H9 (cell line): ENCODE results near the gene TRMT10C. TPM values are rescaled to one million over a fixed set of nuclear protein-coding genes. Genes with fewer than 3 reads are reported as not detected.
A peak's percentile ranks its signal among the peaks of the same experiment; 100 is the strongest.
"Not testable (repeated sequence)": the region's sequence is repeated elsewhere in the genome, so short reads cannot be mapped to it uniquely, and the experiment has no call there.

ENCODE experiments used
- DNase-seq: peaks from one replicate; pipeline ENCODE4 v3.0.0-alpha.2; 2017
- H2AFZ ChIP-seq: one replicate; pipeline ENCODE4 v1.6.1; 2013; ENCODE audit warnings: mild to moderate bottlenecking, low read length, control low read depth, moderate library complexity
- H2AK5ac ChIP-seq: 2 replicates; pipeline ENCODE4 v1.6.1; 2013; ENCODE audit warnings: low read length, control low read depth, mixed read lengths; ENCODE audit not compliant: insufficient read length
- H2BK120ac ChIP-seq: one replicate; pipeline ENCODE4 v1.6.1; 2013; ENCODE audit warnings: low read depth, mild to moderate bottlenecking, low read length, control low read depth, inconsistent platforms; ENCODE audit not compliant: poor library complexity, severe bottlenecking
- H2BK12ac ChIP-seq: 2 replicates; pipeline ENCODE4 v1.6.1; 2013; ENCODE audit warnings: low read length, control low read depth, mixed read lengths, low read depth; ENCODE audit not compliant: insufficient read length
- H2BK15ac ChIP-seq: 2 replicates; pipeline ENCODE4 v1.6.1; 2013; ENCODE audit warnings: low read depth, low read length, control low read depth
- H2BK20ac ChIP-seq: one replicate; pipeline ENCODE4 v1.6.1; 2013; ENCODE audit warnings: low read depth, mild to moderate bottlenecking, low read length, control low read depth, inconsistent platforms; ENCODE audit not compliant: poor library complexity, severe bottlenecking
- H2BK5ac ChIP-seq: 2 replicates; pipeline ENCODE4 v1.6.1; 2013; ENCODE audit warnings: low read length, control low read depth, mixed read lengths; ENCODE audit not compliant: insufficient read length
- H3K14ac ChIP-seq: 2 replicates; pipeline ENCODE4 v1.6.1; 2013; ENCODE audit warnings: low read length, control low read depth; ENCODE audit not compliant: insufficient read depth
- H3K18ac ChIP-seq: 2 replicates; pipeline ENCODE4 v1.6.1; 2013; ENCODE audit warnings: low read depth, mild to moderate bottlenecking, mixed read lengths, low read length, control low read depth; ENCODE audit not compliant: insufficient read length
- H3K23ac ChIP-seq: 2 replicates; pipeline ENCODE4 v1.6.1; 2013; ENCODE audit warnings: low read length, control low read depth, mixed read lengths, low read depth; ENCODE audit not compliant: insufficient read length
- H3K23me2 ChIP-seq: 2 replicates; pipeline ENCODE4 v1.6.1; 2013; ENCODE audit warnings: low read depth, mild to moderate bottlenecking, mixed read lengths, low read length, control low read depth; ENCODE audit not compliant: insufficient read length, poor library complexity, severe bottlenecking
- H3K27ac ChIP-seq: 2 replicates; pipeline ENCODE4 v1.5.1; 2013; ENCODE audit warnings: low read length, control low read depth, mixed read lengths, low read depth; ENCODE audit not compliant: insufficient read length
- H3K27me3 ChIP-seq: 2 replicates; pipeline ENCODE4 v1.6.1; 2013; ENCODE audit warnings: low read length, control low read depth, inconsistent platforms; ENCODE audit not compliant: insufficient read depth
- H3K4ac ChIP-seq: 2 replicates; pipeline ENCODE4 v1.6.1; 2013; ENCODE audit warnings: low read depth, mild to moderate bottlenecking, control low read depth, inconsistent platforms, low read length, moderate library complexity
- H3K4me1 ChIP-seq: 2 replicates; pipeline ENCODE4 v1.6.1; 2013; ENCODE audit warnings: low read length, control low read depth, inconsistent platforms; ENCODE audit not compliant: insufficient read depth
- H3K4me2 ChIP-seq: 2 replicates; pipeline ENCODE4 v1.6.1; 2013; ENCODE audit warnings: low read length, control low read depth, mixed read lengths; ENCODE audit not compliant: insufficient read length, insufficient read depth
- H3K56ac ChIP-seq: 2 replicates; pipeline ENCODE4 v1.6.1; 2013; ENCODE audit warnings: low read depth, mild to moderate bottlenecking, mixed read lengths, low read length, control low read depth; ENCODE audit not compliant: insufficient read length
- H3K79me1 ChIP-seq: 2 replicates; pipeline ENCODE4 v1.6.1; 2013; ENCODE audit warnings: low read depth, mild to moderate bottlenecking, moderate library complexity, low read length, control low read depth, inconsistent platforms; ENCODE audit not compliant: insufficient read depth, poor library complexity, severe bottlenecking
- H3K79me2 ChIP-seq: 2 replicates; pipeline ENCODE4 v1.6.1; 2013; ENCODE audit warnings: low read length, control low read depth, inconsistent platforms; ENCODE audit not compliant: insufficient read depth
- H3K9ac ChIP-seq: 2 replicates; pipeline ENCODE4 v1.6.1; 2013; ENCODE audit warnings: low read length, control low read depth, mixed read lengths; ENCODE audit not compliant: insufficient read length; ENCODE audit errors: extremely low read depth
- H3K9me3 ChIP-seq: one replicate; pipeline ENCODE4 v1.6.1; 2013; ENCODE audit warnings: low read depth, low read length, inconsistent platforms; ENCODE audit not compliant: control insufficient read depth
- H3T11ph ChIP-seq: one replicate; pipeline ENCODE4 v1.6.1; 2013; ENCODE audit warnings: mild to moderate bottlenecking, low read length, control low read depth, inconsistent platforms
- H4K20me1 ChIP-seq: one replicate; pipeline ENCODE4 v1.6.1; 2013; ENCODE audit not compliant: control insufficient read depth, insufficient read length, insufficient read depth
- H4K5ac ChIP-seq: 2 replicates; pipeline ENCODE4 v1.6.1; 2013; ENCODE audit warnings: low read depth, mild to moderate bottlenecking, mixed read lengths, low read length, control low read depth; ENCODE audit not compliant: insufficient read length
- H4K8ac ChIP-seq: replicated peaks from 2 replicates; pipeline ENCODE4 v1.6.1; 2013; ENCODE audit warnings: low read length, control low read depth, mixed read lengths, low read depth; ENCODE audit not compliant: insufficient read length
- H4K91ac ChIP-seq: 2 replicates; pipeline ENCODE4 v1.6.1; 2013; ENCODE audit warnings: low read depth, mild to moderate bottlenecking, moderate library complexity, mixed read lengths, low read length, control low read depth; ENCODE audit not compliant: insufficient read length
- H3K27ac Mint-ChIP-seq, 3 experiments: 2 replicates in 2 of 3; 3 replicates in 1 of 3; pipeline ENCODE4 v1.8.0; 2020 to 2021; ENCODE audit warnings: mixed read lengths in 3 of 3, mild to moderate bottlenecking in 1 of 3, moderate library complexity in 1 of 3
- H3K27me3 Mint-ChIP-seq: 2 replicates; pipeline ENCODE4 v1.8.0; 2021; ENCODE audit warnings: low read depth, mild to moderate bottlenecking, moderate library complexity, mixed read lengths
- H3K36me3 Mint-ChIP-seq, 3 experiments: 2 replicates in 2 of 3; 3 replicates in 1 of 3; pipeline ENCODE4 v1.8.0; 2020 to 2021; ENCODE audit warnings: low read depth in 3 of 3, mixed read lengths in 3 of 3; ENCODE audit not compliant: insufficient read depth in 1 of 3
- H3K4me1 Mint-ChIP-seq, 2 experiments: 2 replicates each; pipeline ENCODE4 v1.8.0; 2020; ENCODE audit warnings: mixed read lengths in 2 of 2
- H3K4me3 Mint-ChIP-seq, 2 experiments: 2 replicates in 1 of 2; 3 replicates in 1 of 2; pipeline ENCODE4 v1.8.0; 2020 to 2021; ENCODE audit warnings: mild to moderate bottlenecking in 2 of 2, mixed read lengths in 2 of 2, moderate library complexity in 1 of 2
- H3K9me3 Mint-ChIP-seq, 2 experiments: 2 replicates in 1 of 2; 3 replicates in 1 of 2; pipeline ENCODE4 v1.8.0; 2020; ENCODE audit warnings: mild to moderate bottlenecking in 2 of 2, mixed read lengths in 2 of 2, moderate library complexity in 1 of 2
- WGBS: extraction: QIAGEN DNeasy Blood & Tissue Kit; methylation state at CpG from one replicate; pipeline ENCODE4 v1.1.7; 2013; ENCODE audit warnings: missing lambda C conversion rate, low lambda C conversion rate, mixed read lengths; ENCODE audit not compliant: insufficient read length; ENCODE audit errors: extremely low coverage; 5-methylcytosine and 5-hydroxymethylcytosine counted together
- total RNA-seq: library from RNA; stranded (reverse); gene quantifications from 2 replicates; pipeline ENCODE4 v1.2.1, GENCODE V29; 2021

The TRMT10C gene
- total RNA-seq, 1 experiment from 2014 or later: 53.6 TPM

- H2AK5ac ChIP-seq, H3K9me3 ChIP-seq, H3K27me3 ChIP-seq, H3K18ac ChIP-seq, H3K4me1 ChIP-seq, H2BK15ac ChIP-seq, H4K20me1 ChIP-seq, H3K9ac ChIP-seq, H2BK20ac ChIP-seq, H2BK12ac ChIP-seq, H3K79me1 ChIP-seq, H3T11ph ChIP-seq, H3K27ac ChIP-seq, H4K5ac ChIP-seq, H3K23me2 ChIP-seq, H3K23ac ChIP-seq, H4K8ac ChIP-seq, H2BK5ac ChIP-seq, H3K4me2 ChIP-seq, H3K14ac ChIP-seq, H3K4me3 Mint-ChIP-seq, H2AFZ ChIP-seq, H2BK120ac ChIP-seq, H4K91ac ChIP-seq, H3K4ac ChIP-seq, H3K79me2 ChIP-seq, H3K56ac ChIP-seq, H3K27me3 Mint-ChIP-seq, H3K27ac Mint-ChIP-seq: not testable (repeated sequence)
- peaks cover 15 to 27% (median 19%) of the 10 kb centered on the region in 3 experiments for H3K36me3 Mint-ChIP-seq
- WGBS: no CpG with 5 or more reads among the region's 5 CpGs
- peaks cover 20 to 31% of the 10 kb centered on the region in 2 experiments for H3K9me3 Mint-ChIP-seq
- peak; percentile 60 for DNase-seq
- peaks cover 27 to 34% of the 10 kb centered on the region in 2 experiments for H3K4me1 Mint-ChIP-seq
These were observed 8.3 kb upstream of the TRMT10C start for GRCh38 chr3:101553381-101553780.
